GM20000 (cell line): ENCODE data around the gene CCDC141.
A peak's percentile ranks its signal among the peaks of the same experiment; 100 is the strongest.

ENCODE experiments used
- DNase-seq: peaks from one replicate; pipeline ENCODE4 v3.0.0; 2012; ENCODE audit warnings: low spot score
- TF ChIP-seq, protein P1 (sequence below): IDR thresholded peaks from 2 replicates; pipeline ENCODE4 v1.5.1; 2012; ENCODE audit warnings: mild to moderate bottlenecking, control low read depth; ENCODE audit errors: extremely low read depth, missing control alignments

CCDC141 gene

DNA sequence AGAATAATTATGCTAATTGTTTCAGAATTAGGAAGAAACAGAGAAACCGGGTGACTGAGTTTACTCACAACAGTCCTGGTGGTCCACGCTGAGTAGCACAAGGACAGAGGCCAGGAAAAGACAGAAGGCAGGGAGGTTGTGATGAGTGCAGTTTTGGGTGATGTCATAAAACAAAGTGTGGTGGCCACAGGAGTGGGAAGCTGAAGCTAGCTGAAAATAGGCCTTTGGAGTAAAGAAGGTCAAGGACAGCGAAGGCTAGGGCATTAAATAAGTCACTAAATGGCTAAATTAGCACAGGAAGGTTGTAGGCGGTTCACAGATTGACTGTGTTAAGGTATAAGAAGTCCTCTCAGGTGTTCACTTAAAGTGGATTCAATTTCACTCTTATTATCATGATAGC is 121.9 kb downstream of the CCDC141 start:
- peak; percentile 22 for DNase-seq
- TF ChIP-seq, protein P1, sequence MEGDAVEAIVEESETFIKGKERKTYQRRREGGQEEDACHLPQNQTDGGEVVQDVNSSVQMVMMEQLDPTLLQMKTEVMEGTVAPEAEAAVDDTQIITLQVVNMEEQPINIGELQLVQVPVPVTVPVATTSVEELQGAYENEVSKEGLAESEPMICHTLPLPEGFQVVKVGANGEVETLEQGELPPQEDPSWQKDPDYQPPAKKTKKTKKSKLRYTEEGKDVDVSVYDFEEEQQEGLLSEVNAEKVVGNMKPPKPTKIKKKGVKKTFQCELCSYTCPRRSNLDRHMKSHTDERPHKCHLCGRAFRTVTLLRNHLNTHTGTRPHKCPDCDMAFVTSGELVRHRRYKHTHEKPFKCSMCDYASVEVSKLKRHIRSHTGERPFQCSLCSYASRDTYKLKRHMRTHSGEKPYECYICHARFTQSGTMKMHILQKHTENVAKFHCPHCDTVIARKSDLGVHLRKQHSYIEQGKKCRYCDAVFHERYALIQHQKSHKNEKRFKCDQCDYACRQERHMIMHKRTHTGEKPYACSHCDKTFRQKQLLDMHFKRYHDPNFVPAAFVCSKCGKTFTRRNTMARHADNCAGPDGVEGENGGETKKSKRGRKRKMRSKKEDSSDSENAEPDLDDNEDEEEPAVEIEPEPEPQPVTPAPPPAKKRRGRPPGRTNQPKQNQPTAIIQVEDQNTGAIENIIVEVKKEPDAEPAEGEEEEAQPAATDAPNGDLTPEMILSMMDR = no peak

DNA sequence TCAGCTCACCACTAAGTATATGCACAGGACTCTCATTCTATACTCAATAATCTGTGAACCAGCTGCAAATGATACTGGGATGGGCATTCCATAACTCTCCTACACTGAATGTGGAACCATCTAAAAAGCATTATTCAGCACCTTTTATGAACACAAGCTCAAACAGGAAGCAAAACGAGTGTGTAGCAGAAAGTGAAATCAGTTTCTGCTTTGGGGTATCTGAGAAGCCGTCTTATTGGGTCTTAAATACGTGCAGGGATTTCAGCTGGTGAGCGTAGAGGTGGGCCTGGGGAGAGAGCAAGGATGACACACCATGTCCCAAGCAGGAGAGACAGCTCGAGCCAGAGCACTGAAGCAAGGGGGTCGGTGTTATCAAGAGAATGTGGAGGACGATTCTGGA is 122.8 kb downstream of the CCDC141 start:
- TF ChIP-seq, protein P1 = no peak
- peak; percentile 21 for DNase-seq

DNA sequence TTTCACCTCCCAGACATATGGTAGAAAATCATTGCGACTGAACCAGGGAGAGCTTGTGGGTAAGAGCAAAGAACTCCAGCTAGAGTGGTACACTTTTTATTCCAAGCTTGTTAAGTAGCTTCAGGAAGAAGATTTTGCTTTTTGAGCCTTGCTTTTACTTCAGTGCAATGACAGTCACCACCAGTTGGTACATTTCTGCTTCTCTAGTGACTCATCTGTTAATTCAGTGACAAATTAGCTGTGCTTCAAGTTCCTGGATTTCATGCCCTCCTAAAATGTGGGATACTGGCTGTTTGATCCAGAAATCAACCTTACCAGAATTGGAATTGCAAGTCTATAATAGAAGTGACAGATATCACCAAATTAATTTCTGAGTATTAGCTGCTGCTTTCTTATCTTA is 125.1 kb downstream of the CCDC141 start:
- TF ChIP-seq, protein P1 = no peak
- no peak for DNase-seq

- DNase-seq = no peak
- TF ChIP-seq, protein P1 = no peak
Observed at GRCh38 chr2:178923546-178923945, 126.4 kb downstream of the CCDC141 start.

- TF ChIP-seq, protein P1 = no peak
- no peak for DNase-seq
Observed at GRCh38 chr2:178920916-178921513, 128.9 kb downstream of the CCDC141 start.

- TF ChIP-seq, protein P1 = no peak
- DNase-seq = no peak
Observed at GRCh38 chr2:178917555-178917954, 132.4 kb downstream of the CCDC141 start.

GRCh38 chr2:178915423-178916173 is 134.3 kb downstream of the CCDC141 start:
- TF ChIP-seq, protein P1 = no peak
- no peak for DNase-seq
